ENCODE data around the gene RCAN3.
"Not testable (repeated sequence)": the region's sequence is repeated elsewhere in the genome, so short reads cannot be mapped to it uniquely, and the experiment has no call there.

RCAN3 gene

DNA sequence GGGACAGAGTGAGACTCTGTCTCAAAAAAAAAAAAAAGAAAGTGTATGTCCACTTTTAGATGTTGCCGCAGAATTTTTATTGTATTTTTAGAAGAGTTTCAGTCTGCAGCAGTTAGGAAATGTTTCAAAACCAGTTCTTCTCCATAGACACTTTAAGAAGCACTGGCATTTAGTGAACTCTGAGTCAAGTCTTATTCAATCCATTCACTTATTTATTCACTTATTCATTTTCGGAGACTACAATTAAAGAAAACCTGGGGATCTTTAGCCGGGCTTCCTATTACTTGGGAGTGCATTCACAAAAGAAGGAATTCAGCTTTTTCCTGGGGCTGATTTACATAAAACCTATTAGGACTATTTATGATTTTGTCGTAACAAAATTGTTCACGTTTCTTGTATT, 12.3 kb downstream of the RCAN3 start:
- DNase-seq (ENCODE audit: low read depth in 3 of 3), result no peak

DNA sequence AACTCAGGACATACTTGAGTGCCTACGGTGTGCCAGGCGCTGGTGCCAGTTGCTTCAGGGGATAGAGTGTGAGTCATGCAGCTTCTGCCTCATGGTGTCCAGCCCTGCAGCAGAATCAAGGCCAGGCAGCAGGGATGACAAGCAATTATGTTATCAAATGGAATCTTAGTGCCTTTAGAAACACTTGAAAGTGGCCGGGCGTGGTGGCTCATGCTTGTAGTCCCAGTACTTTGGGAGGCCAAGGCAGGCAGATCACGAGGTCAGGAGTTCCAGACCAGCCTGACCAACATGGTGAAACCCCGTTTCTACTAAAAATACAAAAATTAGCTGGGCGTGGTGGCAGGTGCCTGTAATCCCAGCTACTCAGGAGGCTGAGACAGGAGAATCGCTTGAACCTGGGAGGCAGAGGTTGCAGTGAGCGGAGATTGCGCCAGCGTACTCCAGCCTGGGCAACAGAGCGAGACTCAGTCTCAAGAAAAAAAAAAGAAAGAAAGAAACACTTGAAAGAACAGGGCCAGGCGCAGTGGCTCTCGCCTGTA, 13.1 kb downstream of the RCAN3 start:
- not testable (repeated sequence) for DNase-seq (ENCODE audit: low read depth in 3 of 3)

DNA sequence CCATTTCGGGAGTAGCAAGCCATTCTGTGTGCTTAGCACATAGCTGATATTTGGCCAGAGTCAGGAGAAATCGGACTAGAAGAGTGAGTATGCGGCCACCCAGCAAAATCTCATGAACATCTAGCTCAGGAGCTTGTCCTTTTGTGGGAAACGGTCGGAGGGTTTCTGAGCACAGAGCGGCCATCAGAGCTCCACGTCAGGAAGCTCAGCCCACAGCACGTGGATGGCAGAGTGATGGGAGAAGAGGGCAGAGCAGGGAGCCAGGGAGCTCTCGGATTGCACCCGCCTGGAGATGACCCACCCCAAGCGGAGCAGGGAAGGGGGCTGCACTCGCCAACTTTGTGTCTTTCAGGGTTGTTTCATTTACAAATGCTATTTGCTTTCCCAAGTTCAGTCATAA, 13.9 kb downstream of the RCAN3 start:
- DNase-seq (ENCODE audit: low read depth in 3 of 3), result no peak

DNA sequence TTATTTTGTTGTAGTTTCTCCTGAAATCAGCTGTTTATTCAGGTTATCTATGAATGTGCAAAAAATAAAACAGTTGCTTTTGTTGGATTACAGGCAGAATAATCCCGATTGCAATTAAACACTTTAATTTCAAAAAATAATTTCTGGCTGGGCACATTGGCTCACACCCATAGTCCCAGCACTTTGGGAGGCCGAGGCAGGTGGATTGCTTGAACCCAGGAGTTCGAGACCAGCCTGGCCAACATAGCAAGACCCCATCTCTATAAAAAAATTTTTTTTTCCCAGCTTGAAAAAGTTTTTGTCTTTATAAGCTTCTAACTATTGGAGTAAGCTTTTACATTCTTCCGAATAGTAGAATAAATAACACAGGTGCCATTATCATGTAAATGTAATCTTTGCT, 15.3 kb downstream of the RCAN3 start:
- no peak for DNase-seq (ENCODE audit: low read depth in 3 of 3)

DNA sequence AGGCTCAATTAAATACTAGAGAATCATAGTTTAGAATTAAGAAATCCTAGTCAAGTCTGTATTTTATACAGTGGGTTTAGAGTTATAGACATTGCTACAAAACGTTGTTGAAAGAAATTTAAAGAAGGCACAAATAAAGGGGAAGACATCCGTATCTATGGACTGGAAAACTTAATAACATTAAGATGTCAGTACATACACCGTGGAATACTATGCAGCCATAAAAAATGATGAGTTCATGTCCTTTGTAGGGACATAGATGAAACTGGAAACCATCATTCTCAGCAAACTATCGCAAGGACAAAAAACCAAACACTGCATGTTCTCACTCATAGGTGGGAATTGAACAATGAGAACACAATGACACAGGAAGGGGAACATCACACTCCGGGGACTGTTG, 17.6 kb downstream of the RCAN3 start:
- DNase-seq (ENCODE audit: low read depth in 3 of 3), result not testable (repeated sequence)

DNA sequence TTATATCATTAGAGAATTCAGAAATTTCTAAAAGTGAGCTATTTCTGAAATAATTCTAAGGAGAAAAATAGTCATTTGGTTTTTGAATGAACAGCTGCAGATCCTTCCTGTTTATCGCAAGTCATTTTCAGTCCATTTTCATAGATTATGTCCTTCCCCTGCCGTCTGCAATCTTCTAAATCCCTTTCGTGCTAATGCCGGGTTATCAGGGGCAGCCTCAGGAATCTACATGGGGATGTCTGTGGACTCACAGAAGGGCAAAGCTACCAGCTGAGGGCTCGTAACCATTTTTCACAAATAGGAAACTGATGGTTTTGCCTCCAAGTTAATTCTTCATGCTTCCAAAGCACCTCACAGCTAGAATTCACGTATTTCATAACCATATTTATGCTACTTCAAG, 23.0 kb downstream of the RCAN3 start:
- no peak for DNase-seq (ENCODE audit: low read depth in 3 of 3)

GRCh38 chr1:24526045-24526444, 23.4 kb downstream of the RCAN3 start:
- DNase-seq (ENCODE audit: low read depth in 3 of 3), result no peak

DNA sequence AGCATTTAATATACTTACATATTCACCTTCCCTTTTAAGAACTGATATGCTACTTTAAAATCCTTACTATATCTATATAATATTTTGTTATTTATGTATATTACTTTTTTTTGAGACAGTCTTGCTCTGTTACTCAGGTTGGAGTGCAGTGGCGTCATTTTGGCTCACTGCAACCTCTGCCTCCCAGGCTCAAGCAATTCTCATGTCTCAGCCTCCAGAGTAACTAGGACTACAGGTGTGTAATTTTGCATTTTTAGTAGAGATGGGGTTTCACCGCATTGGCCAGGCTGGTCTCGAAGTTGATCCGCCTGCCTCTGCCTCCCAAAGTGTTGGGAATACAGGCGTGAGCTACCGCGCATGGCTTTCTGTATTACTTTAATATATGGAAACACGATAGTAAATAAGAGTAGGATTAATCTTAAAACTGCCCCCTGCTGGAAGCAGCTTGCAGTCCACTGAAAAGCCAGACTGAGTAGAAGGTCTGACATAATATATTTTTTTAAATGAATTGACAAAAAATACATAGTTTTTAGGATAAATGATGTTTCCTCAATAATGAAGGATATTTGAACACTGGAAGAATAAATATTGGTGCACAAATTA, 24.4 kb downstream of the RCAN3 start:
- DNase-seq (ENCODE audit: low read depth in 3 of 3), result peak in 1 of 3 donors; percentile 41

GRCh38 chr1:24528744-24529143, 26.1 kb downstream of the RCAN3 start:
- no peak for DNase-seq (ENCODE audit: low read depth in 3 of 3)

GRCh38 chr1:24529292-24529691, 26.7 kb downstream of the RCAN3 start:
- DNase-seq (ENCODE audit: low read depth in 3 of 3), result not testable (repeated sequence)

DNA sequence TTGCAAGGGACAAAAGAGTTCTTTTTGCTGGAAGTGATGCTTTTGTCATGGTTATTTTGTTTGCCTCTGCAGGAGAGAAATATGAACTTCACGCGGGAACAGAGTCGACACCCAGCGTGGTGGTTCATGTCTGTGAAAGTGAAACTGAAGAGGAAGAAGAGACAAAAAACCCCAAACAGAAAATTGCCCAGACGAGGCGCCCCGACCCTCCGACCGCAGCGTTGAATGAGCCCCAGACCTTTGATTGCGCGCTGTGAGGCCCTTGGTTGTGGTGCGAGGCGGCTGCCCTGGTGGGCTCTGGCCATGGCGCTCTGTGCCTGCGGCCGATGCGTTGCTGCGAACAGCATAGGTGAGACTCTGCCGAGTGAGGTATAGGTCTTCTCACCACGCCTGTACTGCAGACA, 32.4 kb downstream of the RCAN3 start:
- DNase-seq (ENCODE audit: low read depth in 3 of 3), result peak; percentile 41 to 53 (median 44)

DNA sequence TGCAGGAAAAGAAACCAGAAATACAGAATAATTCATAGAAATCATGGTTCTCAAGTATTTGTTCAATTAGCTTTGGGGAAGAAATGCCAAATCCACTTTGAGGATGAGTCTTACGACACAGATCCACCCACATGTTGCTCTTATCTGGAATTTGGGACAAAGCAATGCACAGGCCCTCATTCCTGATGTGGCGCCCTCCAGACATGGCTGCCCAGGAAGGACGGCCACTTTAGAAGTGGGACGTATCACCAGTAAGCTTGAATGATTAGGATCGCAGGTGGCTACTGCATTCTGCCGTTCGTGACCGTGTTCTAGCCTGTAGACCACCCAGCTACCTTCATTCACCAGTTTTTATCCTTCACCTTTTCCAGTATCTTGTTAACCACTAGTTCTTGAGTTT, 33.1 kb downstream of the RCAN3 start:
- DNase-seq (ENCODE audit: low read depth in 3 of 3), result no peak

- DNase-seq (ENCODE audit: low read depth in 3 of 3), result peak; percentile 37 to 58 (median 40)
Measured at GRCh38 chr1:24536391-24536840, 33.8 kb downstream of the RCAN3 start.

GRCh38 chr1:24540051-24540905, 37.6 kb downstream of the RCAN3 start:
- peak in 1 of 3 donors; percentile 31 for DNase-seq (ENCODE audit: low read depth in 3 of 3)

DNA sequence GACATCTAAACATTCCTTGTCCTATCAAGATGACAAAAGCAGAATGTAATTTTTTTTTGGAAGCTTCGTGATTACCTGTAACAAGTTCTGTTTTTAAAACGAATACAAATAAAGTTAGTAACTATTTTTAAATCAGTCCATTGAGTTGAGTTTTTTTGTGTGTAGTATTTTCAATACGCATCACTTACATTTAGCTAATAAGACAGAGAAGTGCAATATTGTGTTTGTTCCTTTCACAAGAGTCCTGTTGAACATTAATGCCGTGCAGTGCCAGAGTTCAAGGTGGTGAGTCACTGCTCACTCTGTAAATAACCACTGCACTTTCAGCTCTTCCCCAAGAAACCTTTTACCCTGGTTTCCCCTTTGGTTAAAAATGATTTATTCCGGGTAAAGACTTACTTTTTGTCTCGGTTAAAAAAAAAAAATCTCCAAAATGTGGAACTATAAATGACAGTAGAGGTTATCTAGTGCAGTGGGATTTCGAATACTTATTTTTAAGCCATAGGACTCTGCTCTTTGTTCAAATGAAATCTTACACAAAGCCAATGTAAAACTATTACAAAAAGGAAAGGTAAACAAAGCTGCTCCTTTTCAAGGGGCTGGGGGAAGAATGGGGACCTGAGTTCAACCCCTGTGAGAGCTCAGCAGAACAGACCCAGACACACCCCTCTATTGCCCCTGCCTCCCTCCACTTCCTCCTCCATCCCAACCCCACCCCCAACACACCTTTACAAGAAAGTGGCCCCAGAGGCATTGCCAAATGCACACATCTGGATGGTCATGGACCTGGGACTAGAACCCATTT, 38.5 kb downstream of the RCAN3 start:
- DNase-seq (ENCODE audit: low read depth in 3 of 3), result no peak

DNA sequence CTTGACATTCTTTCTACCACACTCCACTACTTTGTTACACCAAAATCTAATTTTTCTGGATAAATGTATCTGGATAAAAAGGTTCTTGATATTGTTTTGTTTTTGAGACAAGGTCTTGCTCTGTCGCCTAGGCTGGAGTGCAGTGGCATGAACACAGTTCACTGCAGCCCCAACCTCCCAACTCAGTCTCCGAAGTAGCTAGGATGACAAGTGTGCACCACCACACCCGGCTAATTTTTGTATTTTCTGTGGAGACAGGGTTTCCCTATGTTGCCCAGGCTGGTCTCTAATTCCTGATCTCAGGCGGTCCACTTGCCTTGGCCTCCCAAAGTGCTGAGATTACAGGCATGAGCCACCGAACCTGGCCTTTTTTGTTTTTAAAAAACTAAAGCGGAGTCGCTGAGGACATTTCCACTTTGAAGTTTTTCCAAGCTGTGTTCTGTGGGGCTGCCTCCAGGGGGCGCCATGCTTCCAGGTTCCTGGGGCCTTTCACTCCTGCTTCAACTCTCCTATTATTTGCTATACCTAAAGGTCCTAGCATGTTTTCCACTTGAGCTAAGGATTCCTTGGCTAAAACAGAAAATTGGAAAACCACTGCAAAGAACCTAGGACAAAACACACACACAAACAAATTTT, 39.2 kb downstream of the RCAN3 start:
- no peak for DNase-seq (ENCODE audit: low read depth in 3 of 3)

DNA sequence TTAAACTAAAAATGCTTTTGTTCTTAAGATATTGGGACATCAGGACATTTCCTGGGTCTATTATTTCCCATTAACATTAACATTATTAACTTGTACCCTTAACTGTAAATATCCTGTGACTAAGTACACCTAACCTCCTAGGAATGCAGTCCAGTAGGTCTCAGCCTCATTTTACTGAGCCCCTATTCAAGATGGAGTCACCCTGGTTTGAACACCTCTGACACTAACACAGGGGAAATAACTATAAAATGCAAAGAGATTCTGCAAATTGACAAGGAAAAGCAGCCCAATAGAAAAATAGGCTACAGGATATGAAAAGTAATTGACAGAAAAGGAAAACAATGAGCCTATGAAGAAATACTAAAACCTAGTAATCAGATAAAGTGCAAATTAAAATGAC, 41.6 kb downstream of the RCAN3 start:
- DNase-seq (ENCODE audit: low read depth in 3 of 3), result no peak

DNA sequence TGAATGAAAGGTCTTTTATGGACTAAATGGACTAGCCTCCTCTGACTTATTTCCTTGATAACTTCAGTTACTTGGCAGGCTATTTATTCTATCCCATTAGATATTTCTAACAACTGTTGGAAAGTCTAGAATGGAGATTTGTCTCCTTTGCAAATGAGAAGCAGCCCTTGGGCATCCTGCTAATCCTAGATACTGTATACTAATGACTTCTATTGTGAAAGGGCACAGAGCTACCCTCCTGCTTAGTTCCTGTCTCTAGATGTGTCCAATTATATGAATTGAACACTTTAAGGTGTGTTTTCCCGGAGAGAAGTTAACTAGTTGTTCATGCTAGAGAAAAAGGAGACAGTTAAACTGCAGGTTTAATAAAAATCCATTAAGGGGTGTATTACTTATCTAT, 43.0 kb downstream of the RCAN3 start:
- no peak for DNase-seq (ENCODE audit: low read depth in 3 of 3)

GRCh38 chr1:24547195-24547594, 44.6 kb downstream of the RCAN3 start:
- no peak for DNase-seq (ENCODE audit: low read depth in 3 of 3)

- no peak for DNase-seq (ENCODE audit: low read depth in 3 of 3)
Measured at GRCh38 chr1:24548070-24548469, 45.4 kb downstream of the RCAN3 start.

DNA sequence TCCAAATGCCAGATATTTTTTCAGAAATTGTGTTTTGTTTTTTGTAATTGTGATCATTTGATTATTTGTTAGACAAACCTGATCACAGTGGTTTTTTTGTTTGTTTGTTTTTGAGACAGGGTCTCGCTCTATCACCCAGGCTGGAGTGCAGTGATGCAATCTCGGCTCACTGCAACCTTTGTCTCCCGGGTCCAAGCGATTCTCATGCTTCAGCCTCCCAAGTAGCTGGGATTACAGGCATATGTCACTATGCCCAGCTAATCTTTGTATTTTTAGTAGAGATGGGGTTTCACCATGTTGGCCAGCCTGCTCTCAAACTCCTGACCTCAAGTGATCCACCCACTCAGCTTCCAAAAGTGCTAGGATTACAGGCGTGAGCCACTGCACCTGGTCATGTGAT, 46.6 kb downstream of the RCAN3 start:
- not testable (repeated sequence) for DNase-seq (ENCODE audit: low read depth in 3 of 3)
